IgD-negative memory B cell (primary cell): ENCODE results near the gene DDX10. TPM values are rescaled to one million over a fixed set of nuclear protein-coding genes. Genes with fewer than 3 reads are reported as not detected.
"Not testable (repeated sequence)": the region's sequence is repeated elsewhere in the genome, so short reads cannot be mapped to it uniquely, and the experiment has no call there.

Experiments used
- H3K27ac Mint-ChIP-seq, 3 donors: one replicate each; pipeline ENCODE4 v1.8.0; 2020 to 2022; ENCODE audit warnings: mild to moderate bottlenecking in 3 of 3, mixed read lengths in 3 of 3, moderate library complexity in 1 of 3
- H3K27me3 Mint-ChIP-seq: one replicate; pipeline ENCODE4 v1.8.0; 2021; ENCODE audit warnings: mixed read lengths
- H3K36me3 Mint-ChIP-seq: one replicate; pipeline ENCODE4 v1.8.0; 2020; ENCODE audit warnings: mild to moderate bottlenecking, mixed read lengths
- H3K4me1 Mint-ChIP-seq, 3 donors: one replicate each; pipeline ENCODE4 v1.8.0; 2020 to 2022; ENCODE audit warnings: mixed read lengths in 3 of 3, mild to moderate bottlenecking in 1 of 3
- H3K4me3 Mint-ChIP-seq, 4 donors: one replicate each; pipeline ENCODE4 v1.8.0; 2020 to 2022; ENCODE audit warnings: mild to moderate bottlenecking in 4 of 4, mixed read lengths in 4 of 4, moderate library complexity in 3 of 4
- H3K9me3 Mint-ChIP-seq, 3 donors: one replicate each; pipeline ENCODE4 v1.8.0; 2020 to 2021; ENCODE audit warnings: mixed read lengths in 3 of 3, mild to moderate bottlenecking in 1 of 3
- polyA plus RNA-seq: library from polyadenylated mRNA; unstranded; fragments of 300-500 nt; fragmentation: Illumina TruSeq; gene quantifications from one replicate; pipeline ENCODE4 v1.2.3, GENCODE V29; 2021

The DDX10 gene
- polyA plus RNA-seq, 1 donor from 2014 or later = 19.5 TPM

DNA sequence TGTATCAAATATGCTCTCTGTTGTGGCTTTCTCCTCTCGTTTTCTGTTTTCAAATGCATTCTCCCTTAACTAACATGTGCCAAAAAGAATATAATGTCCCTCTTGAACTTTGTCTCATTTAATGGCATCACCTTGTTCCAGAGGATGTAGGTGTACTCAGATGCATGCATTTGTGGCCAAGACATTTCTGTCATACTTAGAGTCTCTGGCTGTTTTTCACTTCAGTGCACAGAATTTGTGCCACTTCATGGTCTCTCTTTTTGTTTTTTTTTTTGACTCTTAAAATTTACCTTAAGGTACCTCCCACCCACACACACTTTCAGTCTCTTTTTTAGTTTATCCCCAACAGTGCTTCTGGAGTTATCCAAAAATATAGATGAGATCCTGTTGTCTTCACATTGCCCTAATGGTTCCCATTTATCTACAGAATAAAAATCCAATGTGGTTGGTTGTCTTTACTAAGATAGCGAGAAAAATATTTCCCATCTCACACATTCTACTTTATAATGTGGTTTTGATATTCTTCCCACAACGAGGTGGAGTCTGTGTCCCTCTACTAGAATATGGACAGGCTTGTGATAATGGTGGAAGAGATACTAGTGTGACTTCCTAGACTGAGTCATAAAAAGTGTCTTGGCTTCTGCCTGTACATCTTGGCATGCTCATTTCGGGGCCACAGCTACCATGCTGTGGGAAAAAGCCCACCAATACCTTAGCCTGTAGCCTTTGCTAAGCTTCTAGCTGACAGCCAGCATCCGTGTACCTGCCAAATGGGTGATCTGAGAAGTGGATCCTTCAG is 125.8 kb downstream of the DDX10 start:
- H3K4me1 Mint-ChIP-seq = peaks cover 7 to 43% (median 25%) of the 10 kb centered on the region in 3 donors
- H3K4me3 Mint-ChIP-seq = no peak overlapping the region
- H3K27ac Mint-ChIP-seq = peak overlapping the region in 1 of 3 donors; percentile 32

DNA sequence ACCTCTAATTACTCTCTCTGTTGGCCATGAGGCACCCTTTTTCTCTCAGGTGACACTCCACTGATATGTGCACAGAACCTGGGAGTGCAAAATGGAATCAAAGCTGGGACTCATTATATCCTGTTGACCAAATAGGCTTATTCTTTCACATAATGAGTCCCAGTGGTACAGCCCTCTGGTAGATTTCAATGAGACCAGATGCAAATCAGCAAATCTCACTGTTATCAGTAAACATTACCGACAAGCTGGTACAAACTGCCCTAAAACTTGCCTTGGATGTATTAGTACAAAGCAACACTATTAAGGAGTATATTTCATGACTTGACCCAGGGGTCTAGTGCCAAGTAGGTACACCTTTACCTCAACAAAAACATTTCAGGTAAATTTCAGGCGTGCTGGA is 128.3 kb downstream of the DDX10 start:
- no peaks in the 10 kb centered on the region for H3K36me3 Mint-ChIP-seq
- no peak overlapping the region for H3K27ac Mint-ChIP-seq
- no peaks in the 10 kb centered on the region for H3K9me3 Mint-ChIP-seq
- no peaks in the 10 kb centered on the region for H3K27me3 Mint-ChIP-seq
- H3K4me1 Mint-ChIP-seq = peaks cover 12 to 39% (median 25%) of the 10 kb centered on the region in 3 donors
- no peak overlapping the region for H3K4me3 Mint-ChIP-seq

More for the DNA sequence above, 125.8 kb downstream of the DDX10 start:
- H3K27me3 Mint-ChIP-seq = no peaks in the 10 kb centered on the region
- no peaks in the 10 kb centered on the region for H3K9me3 Mint-ChIP-seq
- H3K36me3 Mint-ChIP-seq = no peaks in the 10 kb centered on the region

DNA sequence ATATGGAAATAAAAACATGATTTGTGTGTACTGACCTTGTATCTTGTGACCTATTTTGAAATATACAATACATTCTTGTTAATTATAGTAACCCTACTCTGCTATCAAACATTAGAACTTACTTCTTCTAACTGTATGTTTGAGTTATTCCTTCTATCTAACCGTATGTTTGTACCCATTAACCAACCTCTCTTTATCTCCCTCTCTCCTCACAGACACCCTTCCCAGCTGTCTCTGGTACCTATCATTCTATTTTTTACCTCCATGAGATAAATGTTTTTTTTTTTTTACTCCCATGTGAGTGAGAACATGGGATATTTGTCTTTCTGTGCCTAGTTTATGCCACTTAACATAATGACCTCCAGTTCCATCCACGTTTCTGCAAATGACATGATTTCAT is 128.7 kb downstream of the DDX10 start:
- peaks cover 15 to 41% (median 26%) of the 10 kb centered on the region in 3 donors for H3K4me1 Mint-ChIP-seq
- H3K27ac Mint-ChIP-seq = no peak overlapping the region
- H3K36me3 Mint-ChIP-seq = no peaks in the 10 kb centered on the region
- no peak overlapping the region for H3K4me3 Mint-ChIP-seq
- H3K27me3 Mint-ChIP-seq = no peaks in the 10 kb centered on the region
- H3K9me3 Mint-ChIP-seq = no peaks in the 10 kb centered on the region

DNA sequence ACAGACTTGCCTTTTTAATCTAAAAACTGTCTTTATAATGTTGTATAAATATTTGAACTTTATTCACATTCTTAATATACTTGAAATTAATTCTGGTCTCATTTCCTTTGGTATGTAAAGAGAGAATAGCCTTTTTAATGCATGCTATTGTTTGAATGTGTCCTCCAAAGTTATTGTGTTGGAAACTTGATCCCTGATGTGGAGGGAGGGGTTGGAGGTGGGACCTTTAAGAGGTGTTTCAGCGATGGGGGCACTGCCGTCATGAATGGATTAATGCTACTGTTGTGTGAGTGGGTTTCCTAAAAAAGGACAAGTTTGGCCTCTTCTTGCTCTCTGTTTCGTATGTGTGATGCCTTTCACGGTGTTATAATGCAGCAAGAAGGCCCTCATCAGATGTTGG is 131.7 kb downstream of the DDX10 start:
- H3K9me3 Mint-ChIP-seq = no peaks in the 10 kb centered on the region
- H3K4me1 Mint-ChIP-seq = peaks cover 14 to 24% (median 23%) of the 10 kb centered on the region in 3 donors
- no peak overlapping the region for H3K27ac Mint-ChIP-seq
- H3K4me3 Mint-ChIP-seq = no peak overlapping the region
- no peaks in the 10 kb centered on the region for H3K36me3 Mint-ChIP-seq
- H3K27me3 Mint-ChIP-seq = no peaks in the 10 kb centered on the region

DNA sequence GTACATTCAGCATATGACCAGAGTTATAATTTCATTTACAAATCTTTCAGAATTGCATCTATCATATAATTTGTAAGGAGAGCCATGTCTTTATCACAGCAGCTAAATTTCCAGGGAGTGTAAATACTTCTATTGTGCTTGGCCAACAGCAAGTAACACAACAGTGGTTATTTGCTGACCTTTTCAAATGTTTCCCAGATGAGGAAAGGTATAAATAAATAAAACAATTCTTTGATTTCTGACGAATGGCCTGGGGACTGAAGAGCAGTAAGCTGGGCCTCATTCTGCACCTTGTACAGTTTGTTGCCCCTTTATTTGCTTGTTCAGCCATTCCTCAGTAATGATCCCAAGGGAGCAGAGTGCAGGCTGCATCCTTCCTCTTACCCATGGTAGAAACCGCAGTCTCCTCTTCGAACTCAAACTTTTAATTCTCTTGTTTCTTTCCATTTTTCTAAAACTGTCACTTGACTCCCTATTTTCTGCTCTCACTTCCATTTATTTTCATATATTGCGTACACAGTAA is 132.8 kb downstream of the DDX10 start:
- H3K27me3 Mint-ChIP-seq = no peaks in the 10 kb centered on the region
- H3K36me3 Mint-ChIP-seq = no peaks in the 10 kb centered on the region
- peaks cover 14 to 23% (median 23%) of the 10 kb centered on the region in 3 donors for H3K4me1 Mint-ChIP-seq
- H3K27ac Mint-ChIP-seq = no peak overlapping the region
- peak overlapping the region in 1 of 4 donors; percentile 69 for H3K4me3 Mint-ChIP-seq
- no peaks in the 10 kb centered on the region for H3K9me3 Mint-ChIP-seq

DNA sequence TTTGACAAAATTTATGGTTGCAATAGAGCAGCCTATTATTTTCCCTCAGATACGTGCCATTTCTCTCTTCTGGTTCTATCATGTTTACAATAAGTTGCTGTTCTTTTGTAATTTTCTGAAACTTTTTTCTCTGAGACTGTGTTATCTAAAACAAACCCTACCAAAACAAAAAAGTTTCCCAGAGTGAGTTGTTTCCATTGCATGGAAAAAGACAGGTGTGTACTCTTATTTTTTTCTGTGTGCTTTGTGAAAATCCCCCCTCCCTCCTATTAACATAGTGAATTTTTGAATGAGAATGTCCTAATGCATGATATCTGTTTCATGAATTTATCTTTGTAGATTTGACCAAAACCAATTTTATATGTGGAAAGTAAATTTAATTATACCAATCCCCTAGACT is 137.6 kb downstream of the DDX10 start:
- Mint-ChIP-seq H3K9me3 (no peaks in the 10 kb centered on the region), H3K27me3 (no peaks in the 10 kb centered on the region), H3K27ac (no peak overlapping the region), H3K4me1 (peaks cover 12 to 18% (median 15%) of the 10 kb centered on the region in 3 donors), H3K36me3 (peaks cover 2% of the 10 kb centered on the region), H3K4me3 (no peak overlapping the region)

DNA sequence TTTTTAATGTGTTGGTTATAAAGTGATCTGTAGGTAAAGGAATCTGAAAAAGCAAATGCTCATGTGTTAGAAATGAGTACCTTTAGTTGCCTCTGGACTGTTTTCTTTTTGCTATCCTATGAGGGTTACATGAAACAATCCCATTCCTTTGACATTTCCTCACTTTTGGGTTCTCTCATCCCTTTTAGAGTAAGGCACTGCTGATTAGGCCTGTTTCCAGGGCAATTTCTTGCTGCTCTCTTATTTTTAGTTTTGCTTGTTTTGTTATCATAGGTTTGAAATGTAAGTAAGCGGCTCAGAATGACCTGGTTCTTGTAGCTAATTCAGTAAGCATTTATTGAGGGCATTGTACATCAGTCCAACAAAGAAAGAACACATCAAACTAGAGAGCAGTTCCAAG is 138.9 kb downstream of the DDX10 start:
- Mint-ChIP-seq H3K27me3 (no peaks in the 10 kb centered on the region), H3K36me3 (peaks cover 2% of the 10 kb centered on the region), H3K9me3 (no peaks in the 10 kb centered on the region), H3K27ac (no peak overlapping the region), H3K4me1 (peaks cover 4 to 11% (median 7%) of the 10 kb centered on the region in 3 donors), H3K4me3 (no peak overlapping the region)

DNA sequence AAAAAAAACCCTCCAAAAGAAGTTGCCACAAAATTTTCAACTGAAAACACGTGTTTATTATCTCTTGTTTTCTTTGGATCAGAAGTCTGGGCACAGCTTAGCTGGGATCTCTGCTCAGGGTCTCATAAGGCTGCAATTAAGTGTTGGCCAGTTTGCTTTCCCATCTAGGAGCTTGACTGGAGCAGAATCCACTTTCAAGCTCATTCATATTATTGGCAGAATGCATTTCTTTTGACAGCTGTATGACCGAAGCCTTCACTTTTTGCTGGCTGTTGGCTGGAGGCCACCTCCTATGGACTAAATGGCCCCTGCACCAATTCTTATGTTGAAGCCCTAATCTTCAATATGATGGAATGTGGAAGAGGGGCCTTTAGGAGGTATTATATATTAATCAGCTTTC is 139.6 kb downstream of the DDX10 start:
- H3K27me3 Mint-ChIP-seq = no peaks in the 10 kb centered on the region
- peaks cover 7% of the 10 kb centered on the region for H3K36me3 Mint-ChIP-seq
- H3K9me3 Mint-ChIP-seq = no peaks in the 10 kb centered on the region
- H3K4me1 Mint-ChIP-seq = peaks cover 1 to 8% (median 3%) of the 10 kb centered on the region in 3 donors
- H3K27ac Mint-ChIP-seq = no peak overlapping the region
- H3K4me3 Mint-ChIP-seq = no peak overlapping the region

DNA sequence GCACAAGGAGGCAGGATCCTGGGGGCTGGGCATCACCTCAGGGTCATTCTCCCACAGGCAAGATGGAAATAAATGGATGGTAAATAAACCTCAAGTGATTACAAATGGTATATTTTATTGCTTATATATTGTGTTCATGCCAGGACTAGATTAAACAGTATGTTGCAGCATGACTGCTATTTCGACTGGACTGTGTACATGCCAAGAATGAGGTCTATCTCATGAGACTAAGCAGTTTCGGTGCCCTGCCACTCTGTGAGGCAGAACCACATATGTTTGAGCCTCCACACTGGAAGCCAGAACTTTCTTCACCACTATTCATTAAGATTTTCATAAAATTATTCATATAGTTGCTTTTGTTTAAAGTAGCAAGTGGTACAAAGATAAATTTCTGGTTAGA is 140.2 kb downstream of the DDX10 start:
- no peak overlapping the region for H3K4me3 Mint-ChIP-seq
- H3K9me3 Mint-ChIP-seq = no peaks in the 10 kb centered on the region
- peaks cover 0 to 5% (median 1%) of the 10 kb centered on the region in 3 donors for H3K4me1 Mint-ChIP-seq
- H3K27ac Mint-ChIP-seq = no peak overlapping the region
- H3K27me3 Mint-ChIP-seq = no peaks in the 10 kb centered on the region
- peaks cover 7% of the 10 kb centered on the region for H3K36me3 Mint-ChIP-seq

DNA sequence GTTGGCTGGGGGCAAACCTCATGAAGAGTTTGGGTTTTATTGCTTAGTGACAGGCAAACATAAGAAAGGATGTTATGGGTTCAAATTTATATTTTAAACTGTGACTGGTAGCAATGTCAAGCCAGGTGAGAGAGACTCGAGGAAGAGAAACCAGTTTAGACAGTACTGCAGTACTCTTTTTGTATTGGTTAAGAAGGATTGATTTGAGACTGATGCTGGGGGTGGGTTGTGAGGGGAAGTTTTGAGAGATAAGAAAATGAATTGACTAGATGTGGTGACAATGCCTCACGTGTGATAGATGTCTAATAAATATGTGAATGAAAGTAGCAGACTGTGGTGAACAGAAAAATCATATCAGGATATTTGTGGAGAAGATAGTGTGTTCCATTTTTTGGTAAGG is 142.4 kb downstream of the DDX10 start:
- Mint-ChIP-seq H3K4me3 (no peak overlapping the region), H3K9me3 (no peaks in the 10 kb centered on the region), H3K27me3 (no peaks in the 10 kb centered on the region), H3K4me1 (peaks cover 0 to 2% (median 0%) of the 10 kb centered on the region in 3 donors), H3K27ac (no peak overlapping the region), H3K36me3 (peaks cover 7% of the 10 kb centered on the region)

DNA sequence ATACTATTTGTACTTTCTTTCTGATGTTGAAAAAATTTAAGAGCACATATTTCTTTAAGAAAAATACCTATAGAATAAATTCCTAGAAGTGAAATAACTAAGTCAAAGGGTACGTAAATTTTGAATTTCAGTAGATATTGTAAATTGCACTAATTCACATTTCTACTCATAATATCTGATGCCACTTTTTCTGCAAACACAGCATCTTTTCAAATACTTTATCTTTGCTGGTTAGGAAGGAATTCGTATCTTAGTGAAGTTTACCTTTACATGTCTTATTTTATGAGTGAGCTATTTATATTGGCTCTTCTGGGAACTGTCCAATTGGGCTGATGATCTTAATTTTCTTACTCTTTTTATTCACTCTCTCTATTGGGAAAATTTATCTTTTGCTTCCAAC is 148.2 kb downstream of the DDX10 start:
- H3K4me3 Mint-ChIP-seq = no peak overlapping the region
- H3K9me3 Mint-ChIP-seq = no peaks in the 10 kb centered on the region
- H3K36me3 Mint-ChIP-seq = peaks cover 5% of the 10 kb centered on the region
- no peak overlapping the region for H3K27ac Mint-ChIP-seq
- peaks cover 0 to 6% (median 2%) of the 10 kb centered on the region in 3 donors for H3K4me1 Mint-ChIP-seq
- no peaks in the 10 kb centered on the region for H3K27me3 Mint-ChIP-seq

DNA sequence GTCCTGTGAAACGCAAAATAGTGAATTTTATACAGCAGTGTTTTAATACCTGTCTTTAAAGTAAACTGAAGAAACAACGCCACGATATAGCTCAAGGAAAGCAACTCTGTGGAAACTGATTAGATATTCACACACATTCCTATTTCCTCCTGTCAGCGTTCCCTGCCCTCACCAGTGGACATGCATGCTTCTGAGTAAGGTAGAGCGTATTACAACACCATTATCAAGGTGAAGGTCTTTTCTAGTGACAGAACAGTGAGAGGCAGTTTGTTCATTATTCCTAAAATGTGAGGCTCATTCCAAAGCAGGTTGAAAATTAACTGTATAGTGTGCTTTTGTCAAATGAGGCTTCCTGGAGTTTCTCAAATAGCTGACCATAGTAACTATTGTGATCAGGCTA is 153.1 kb downstream of the DDX10 start:
- H3K27me3 Mint-ChIP-seq = no peaks in the 10 kb centered on the region

DNA sequence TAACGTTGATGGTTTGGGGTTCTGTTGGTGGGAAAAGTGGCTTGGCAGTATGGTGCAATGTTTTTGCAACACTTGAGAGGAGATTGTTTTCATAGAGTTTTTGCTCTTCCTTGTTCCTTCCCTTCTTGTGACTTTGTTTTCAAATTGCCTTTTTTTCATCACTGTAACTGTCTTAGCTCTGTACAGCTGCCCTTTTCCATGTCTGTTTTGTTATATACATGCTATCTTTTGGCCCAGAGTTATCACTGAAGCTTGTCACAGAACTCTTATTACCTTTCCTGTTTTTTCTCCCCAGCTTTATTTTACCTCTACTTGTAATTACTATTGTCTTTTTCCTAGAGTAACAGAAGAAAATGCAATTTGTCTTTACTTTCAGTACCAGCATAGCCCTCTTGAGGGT is 154.1 kb downstream of the DDX10 start:
- Mint-ChIP-seq H3K4me1 (peaks cover 0 to 5% (median 3%) of the 10 kb centered on the region in 3 donors), H3K27ac (no peak overlapping the region), H3K9me3 (no peaks in the 10 kb centered on the region), H3K36me3 (peaks cover 2% of the 10 kb centered on the region), H3K4me3 (no peak overlapping the region), H3K27me3 (no peaks in the 10 kb centered on the region)

More for the DNA sequence above, 153.1 kb downstream of the DDX10 start:
- H3K36me3 Mint-ChIP-seq = peaks cover 2% of the 10 kb centered on the region
- H3K27ac Mint-ChIP-seq = no peak overlapping the region
- no peaks in the 10 kb centered on the region for H3K9me3 Mint-ChIP-seq
- H3K4me1 Mint-ChIP-seq = peaks cover 2 to 5% (median 5%) of the 10 kb centered on the region in 3 donors
- no peak overlapping the region for H3K4me3 Mint-ChIP-seq

DNA sequence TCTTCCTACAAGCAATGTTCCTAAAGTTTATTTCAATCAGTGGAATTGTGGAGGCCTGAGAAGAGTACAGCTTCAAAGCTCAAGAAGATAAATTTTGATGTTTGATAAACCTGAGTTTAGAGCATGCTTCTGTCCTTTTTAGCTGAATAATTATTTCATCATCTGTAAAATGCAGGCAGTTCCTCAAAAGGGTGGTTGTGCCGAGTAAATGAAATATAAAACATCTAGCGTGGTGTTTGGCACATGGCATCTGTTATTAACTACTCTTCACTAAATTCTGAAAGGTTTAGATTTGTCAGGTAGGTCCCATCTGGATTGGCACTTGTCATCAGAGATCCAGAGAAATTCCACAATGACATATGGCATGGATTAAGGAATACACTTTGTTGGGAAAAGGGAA is 155.1 kb downstream of the DDX10 start:
- H3K27me3 Mint-ChIP-seq = no peaks in the 10 kb centered on the region
- no peaks in the 10 kb centered on the region for H3K9me3 Mint-ChIP-seq
- no peak overlapping the region for H3K4me3 Mint-ChIP-seq
- H3K4me1 Mint-ChIP-seq = peaks cover 0 to 5% (median 3%) of the 10 kb centered on the region in 3 donors
- no peak overlapping the region for H3K27ac Mint-ChIP-seq
- H3K36me3 Mint-ChIP-seq = peaks cover 2% of the 10 kb centered on the region

DNA sequence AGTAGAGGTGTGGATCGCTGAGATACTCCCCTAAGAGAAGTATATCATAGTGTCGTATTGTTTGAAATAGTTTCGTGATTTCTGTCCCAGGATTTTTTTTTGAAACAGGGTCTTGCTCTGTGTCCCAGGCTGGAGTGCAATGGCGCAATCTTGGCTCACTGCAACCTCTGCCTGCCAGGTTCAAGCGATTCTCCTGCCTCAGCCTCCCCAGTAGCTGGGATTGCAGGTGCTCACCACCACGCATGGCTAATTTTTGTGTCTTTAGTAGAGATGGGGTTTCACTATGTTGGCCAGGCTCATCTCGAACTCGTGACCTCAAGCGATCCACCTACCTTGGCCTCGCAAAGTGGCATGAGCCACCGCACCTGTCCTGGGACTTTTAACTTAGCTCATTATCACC is 159.1 kb downstream of the DDX10 start:
- not testable (repeated sequence) for H3K27me3 Mint-ChIP-seq, H3K9me3 Mint-ChIP-seq, H3K4me1 Mint-ChIP-seq, H3K36me3 Mint-ChIP-seq, H3K4me3 Mint-ChIP-seq
- peak overlapping the region in 1 of 3 donors; percentile 27 for H3K27ac Mint-ChIP-seq

DNA sequence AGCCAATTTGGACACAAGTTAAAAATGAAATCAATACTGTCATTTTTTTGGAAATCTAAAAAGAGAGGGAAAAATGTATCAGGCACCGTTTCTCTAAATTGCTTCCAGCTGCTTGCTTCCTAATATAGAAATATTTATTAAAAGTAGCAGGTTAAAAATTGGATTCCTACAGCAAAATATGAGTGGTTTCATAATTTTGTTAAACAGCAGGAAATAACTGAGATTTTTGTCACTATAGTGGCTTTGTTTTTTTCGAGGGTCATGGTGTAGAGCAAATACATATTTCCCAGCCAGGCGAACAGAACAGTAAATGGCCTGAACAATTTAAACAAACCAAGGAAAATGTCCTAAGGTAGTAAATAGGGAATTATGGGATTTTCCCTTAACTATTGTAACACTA is 159.7 kb downstream of the DDX10 start:
- peaks cover 2% of the 10 kb centered on the region for H3K36me3 Mint-ChIP-seq
- no peak overlapping the region for H3K27ac Mint-ChIP-seq
- H3K9me3 Mint-ChIP-seq = peaks cover 0 to 8% (median 4%) of the 10 kb centered on the region in 3 donors
- peaks cover 0 to under 1% (median 0%) of the 10 kb centered on the region in 3 donors for H3K4me1 Mint-ChIP-seq
- no peak overlapping the region for H3K4me3 Mint-ChIP-seq
- no peaks in the 10 kb centered on the region for H3K27me3 Mint-ChIP-seq
